GM10847 (cell line): ENCODE data around the gene ZNF33B.

Experiments
- POLR2A ChIP-seq: IDR thresholded peaks from 2 replicates; pipeline ENCODE4 v1.6.1; 2011; ENCODE audit not compliant: insufficient read length; ENCODE audit errors: extremely low read depth

The ZNF33B gene

GRCh38 chr10:42630537-42631134 lies 7.7 kb downstream of the ZNF33B start:
- TF ChIP-seq POLR2A, result no peak

DNA sequence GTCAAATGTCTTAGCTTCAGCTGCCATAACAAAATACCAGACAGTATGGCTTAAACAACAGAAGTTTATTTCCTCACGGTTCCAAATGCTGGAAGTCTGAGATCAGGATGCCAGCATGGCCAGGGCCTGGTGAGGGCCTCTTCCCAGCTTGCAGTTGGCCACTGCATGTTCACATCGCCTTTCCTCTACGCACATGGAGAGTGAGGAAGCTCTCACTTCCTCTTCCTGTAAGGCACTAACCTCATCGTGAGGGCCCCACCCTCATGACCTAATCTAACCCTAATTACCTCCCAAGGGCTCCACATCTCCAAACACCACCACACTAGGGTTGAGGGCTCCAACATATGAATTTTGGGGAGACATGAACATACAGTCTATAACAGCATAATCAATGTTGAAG lies 14.4 kb downstream of the ZNF33B start:
- TF ChIP-seq POLR2A, result no peak

DNA sequence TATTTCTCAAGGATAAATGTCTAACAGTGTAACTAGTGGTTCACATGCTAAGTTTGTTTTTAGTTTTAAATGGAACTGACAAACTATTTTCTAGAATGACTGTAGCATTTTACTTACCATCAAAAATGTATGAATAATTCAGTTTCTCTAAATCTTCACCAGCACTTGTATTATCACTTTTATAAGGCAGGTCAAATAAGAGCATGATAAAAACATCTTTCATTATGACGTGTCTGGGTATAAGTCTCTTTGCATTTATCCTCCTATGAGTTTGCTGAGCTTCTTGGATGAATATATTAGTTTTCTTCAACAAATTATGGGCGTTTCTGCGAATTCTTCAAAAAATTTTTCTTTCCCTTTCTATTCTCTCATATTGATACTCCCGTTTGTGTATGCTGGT lies 19.9 kb downstream of the ZNF33B start:
- TF ChIP-seq POLR2A, result no peak

GRCh38 chr10:42615419-42615818 lies 23.0 kb downstream of the ZNF33B start:
- no peak for TF ChIP-seq POLR2A

DNA sequence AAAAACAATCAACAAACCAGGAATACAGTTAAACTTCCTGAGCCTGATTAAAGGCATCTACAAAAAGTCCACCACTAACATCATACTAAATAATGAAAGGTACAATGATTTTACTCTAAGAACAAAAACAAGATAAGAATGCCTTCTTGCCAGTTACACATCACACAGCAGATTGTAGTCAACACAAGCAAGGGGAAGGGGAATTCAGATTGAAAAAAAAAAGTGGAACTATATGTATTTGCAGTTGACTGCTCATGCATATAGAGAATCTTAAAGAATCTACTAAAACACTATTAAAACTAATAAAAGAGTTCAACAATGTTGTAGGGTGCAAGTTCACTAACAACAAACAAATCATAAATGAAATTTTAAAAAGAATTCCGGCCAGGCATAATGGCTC lies 28.5 kb downstream of the ZNF33B start:
- no peak for TF ChIP-seq POLR2A

GRCh38 chr10:42598249-42598873 lies 40.0 kb downstream of the ZNF33B start:
- TF ChIP-seq POLR2A, result no peak

DNA sequence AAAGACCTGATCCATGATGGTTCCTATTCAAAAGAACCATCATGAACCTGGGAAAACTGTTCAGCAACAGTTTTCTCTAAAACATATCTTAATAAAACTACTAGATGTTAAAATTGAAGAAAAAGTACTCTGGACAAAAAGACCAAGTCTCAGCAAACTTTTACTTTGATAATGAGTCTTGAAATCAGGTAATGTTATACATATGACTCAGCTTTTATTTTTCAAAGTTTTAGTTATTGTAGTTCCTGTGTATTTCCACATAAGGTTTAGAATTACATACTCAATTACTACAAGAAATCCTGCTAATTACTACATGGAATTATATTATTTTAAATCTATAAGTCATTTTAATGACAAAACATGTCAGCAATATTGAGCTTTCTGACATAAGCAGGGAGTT lies 42.2 kb downstream of the ZNF33B start:
- TF ChIP-seq POLR2A, result no peak

GRCh38 chr10:42594246-42594650 lies 44.1 kb downstream of the ZNF33B start:
- no peak for TF ChIP-seq POLR2A

DNA sequence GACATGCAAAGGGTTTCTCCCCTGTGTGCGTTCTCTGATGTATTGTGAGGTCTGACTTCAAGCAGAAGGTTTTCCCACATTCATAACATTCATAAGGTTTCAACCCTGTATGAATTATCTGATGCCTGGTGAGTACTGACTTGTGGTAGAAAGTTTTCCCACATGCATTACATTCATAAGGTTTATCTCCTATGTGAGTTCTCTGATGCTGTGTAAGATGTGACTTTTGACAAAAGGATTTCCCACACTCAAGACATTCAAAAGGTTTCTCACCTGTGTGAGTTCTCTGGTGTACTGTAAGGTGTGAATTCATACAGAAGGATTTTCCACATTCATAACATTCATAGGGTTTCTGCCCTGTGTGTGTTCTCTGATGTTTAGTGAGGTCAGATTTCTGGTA lies 45.1 kb downstream of the ZNF33B start:
- no peak for TF ChIP-seq POLR2A

DNA sequence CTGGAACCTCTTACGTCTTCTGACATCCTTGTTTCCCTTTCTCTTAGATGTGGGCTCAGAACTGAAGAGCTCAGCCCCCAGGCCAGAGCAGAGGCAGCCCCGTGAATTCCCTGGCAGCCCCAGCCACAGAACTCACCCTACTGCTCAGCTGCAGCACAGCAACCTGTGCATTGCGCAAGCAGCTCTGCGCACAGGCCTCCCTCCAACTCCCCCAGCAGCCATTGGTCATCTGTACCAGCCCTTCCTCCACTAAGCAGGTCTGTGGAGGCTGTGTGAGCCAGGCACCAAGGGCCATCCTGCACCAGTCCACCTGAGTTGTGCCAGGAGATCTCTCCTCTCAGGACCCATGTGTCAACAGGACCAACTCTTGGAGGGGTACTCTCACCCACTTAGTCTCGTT lies 54.5 kb downstream of the ZNF33B start:
- no peak for TF ChIP-seq POLR2A

DNA sequence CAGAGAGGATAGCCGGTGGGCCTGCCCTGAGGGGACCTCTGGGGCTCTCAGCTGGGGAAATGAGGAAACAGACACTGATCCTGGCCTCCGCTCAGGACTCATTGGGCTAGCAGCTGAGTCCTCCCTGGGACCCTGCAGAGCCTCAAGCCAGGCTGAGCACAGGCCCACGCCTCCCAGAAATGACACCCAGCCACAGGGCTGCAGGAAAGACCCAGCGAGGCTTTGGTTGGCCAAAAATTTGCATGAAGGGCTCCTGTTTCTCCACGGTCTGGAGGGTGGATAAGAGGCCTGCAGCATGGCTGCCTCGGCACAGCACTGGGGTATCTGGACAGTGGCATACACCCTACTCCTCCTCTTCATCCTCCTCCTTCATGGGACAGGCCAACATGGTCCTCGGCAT lies 60.4 kb downstream of the ZNF33B start:
- TF ChIP-seq POLR2A, result no peak

DNA sequence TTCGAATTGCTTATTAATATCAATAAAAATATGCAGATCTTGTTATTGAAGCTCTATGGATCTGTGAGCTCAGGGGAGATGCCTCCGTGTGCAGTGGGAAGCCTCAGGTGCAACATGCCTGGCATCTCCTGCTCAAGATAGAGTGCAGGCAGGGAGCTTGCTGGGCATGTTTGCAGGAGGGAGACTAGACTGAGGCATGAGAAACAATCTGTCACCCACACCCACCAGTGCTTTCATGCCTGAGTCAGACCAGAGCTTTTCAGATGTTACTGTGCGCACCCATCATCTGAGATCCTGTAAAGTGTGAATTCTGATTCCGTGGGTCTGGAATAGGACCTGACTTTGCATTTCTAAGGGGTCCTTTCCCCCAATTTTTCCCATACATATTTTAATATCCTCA lies 62.0 kb downstream of the ZNF33B start:
- no peak for TF ChIP-seq POLR2A

DNA sequence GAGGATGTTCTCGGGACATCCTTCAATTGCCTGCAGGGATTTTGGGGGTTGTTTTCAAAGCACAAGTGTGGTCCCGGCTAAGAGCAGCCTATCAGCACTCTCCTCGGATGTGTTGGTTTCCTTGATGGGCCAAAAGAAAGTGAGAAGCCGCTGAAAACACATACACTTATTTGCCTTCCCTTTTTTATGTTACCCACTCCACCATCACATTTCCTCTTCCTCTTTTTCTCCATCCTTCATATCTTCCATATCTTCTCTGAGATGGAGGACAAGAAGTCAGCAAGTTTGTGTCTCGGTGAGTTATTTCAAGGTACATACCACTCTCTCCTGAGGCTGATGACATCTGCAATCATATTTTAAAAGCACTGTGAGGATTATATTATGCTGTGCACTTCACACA lies 64.0 kb downstream of the ZNF33B start:
- TF ChIP-seq POLR2A, result no peak

DNA sequence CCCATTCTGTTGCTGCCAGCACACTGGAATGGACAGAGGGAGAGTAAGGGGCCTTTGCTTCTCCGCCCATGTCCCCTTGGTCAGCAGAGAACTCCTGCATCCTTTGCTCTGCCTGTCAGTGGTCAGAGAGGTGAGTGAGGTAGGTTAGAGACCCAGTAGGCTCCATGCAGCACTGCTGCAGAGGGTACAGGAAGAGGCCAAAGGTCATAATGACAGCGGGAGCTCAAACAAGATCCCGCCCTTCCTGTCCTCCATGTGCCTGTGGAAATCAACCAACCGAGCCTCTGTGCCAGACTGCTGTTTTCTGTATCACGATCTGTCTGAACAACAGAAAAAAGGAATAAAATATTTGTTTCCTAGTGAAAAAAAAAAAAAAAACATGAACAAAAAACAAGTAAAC lies 81.4 kb downstream of the ZNF33B start:
- TF ChIP-seq POLR2A, result no peak

- no peak for TF ChIP-seq POLR2A
Observed at GRCh38 chr10:42553064-42553407, 85.3 kb downstream of the ZNF33B start.

DNA sequence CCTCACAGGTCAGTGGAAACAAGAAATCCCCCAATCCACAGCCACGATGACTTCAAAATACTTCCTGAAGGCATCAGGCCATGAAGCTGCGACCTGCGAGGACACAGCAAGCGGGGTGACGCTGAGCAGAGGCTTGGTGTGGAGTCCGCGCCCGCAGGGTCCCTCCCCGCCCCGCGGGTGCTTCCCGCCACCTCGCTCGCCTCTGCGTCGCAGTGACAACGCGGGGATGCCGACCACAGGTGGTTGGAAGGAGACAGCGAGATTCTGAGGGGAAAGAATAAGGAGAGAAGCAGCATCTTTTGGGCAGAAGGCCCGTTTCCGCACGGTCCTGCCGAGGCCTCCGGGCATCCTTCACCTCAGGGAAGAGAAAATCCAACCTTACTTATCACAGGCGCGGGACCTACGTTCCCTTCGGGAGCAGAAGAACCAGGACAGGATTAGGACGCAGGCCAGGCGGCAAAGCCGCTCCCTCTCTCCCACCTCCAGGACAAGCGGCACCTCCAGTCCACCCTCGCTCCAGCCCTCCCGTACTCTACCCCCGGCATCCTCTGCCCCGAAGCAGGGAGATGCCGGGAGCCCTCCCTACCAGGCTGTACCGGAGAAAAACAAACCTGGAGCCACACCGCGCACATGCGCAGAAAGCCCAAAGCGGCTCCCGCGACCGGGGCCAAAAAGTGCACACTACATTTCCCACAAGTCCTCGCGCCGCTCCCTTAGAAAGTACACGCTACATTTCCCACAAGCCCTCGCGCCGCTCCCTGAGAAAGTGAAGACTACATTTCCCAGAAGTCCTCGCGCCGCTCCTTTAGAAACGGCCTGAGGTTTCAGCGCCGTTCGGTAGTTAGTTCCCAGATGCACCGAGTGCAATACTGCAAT lies 85.9 kb downstream of the ZNF33B start:
- no peak for TF ChIP-seq POLR2A
